Endothelial cell of umbilical vein (primary cell): ENCODE measurements around the gene NEK4. TPM values are rescaled to one million over a fixed set of nuclear protein-coding genes. Genes with fewer than 3 reads are reported as not detected.

ENCODE experiments used
- BruUV-seq: library from RNA; stranded (reverse); fragments of 400-500 nt; replicated peaks from 2 replicates; lab custom pipeline; 2021; lab: Mats Ljungman, UMichigan
- CTCF ChIA-PET: fragments of 300-600, 350-600 bp; sonication (Branson Sonifier 250); formaldehyde crosslinking; loops from one replicate; lab custom pipeline; 2021; ENCODE audit warnings: antibody characterized with exemption, inconsistent platforms; lab: Charles Lee
- POLR2A ChIA-PET: fragments of 300-600, 350-600 bp; sonication (Branson Sonifier 250); formaldehyde crosslinking; loops from one replicate; lab custom pipeline; 2021; ENCODE audit warnings: antibody characterized with exemption, inconsistent platforms; lab: Charles Lee
- DNase-seq: peaks from one replicate; pipeline ENCODE4 v3.0.0-alpha.2; 2011; ENCODE audit warnings: low read depth, low spot score
- FAIRE-seq: peaks from 2 replicates; lab custom pipeline; 2011; peaks lifted over from hg19 to GRCh38; lab: Jason Lieb, UNC
- H2AFZ ChIP-seq: 2 replicates; pipeline ENCODE4 v1.6.0; 2012; ENCODE audit warnings: low read depth, low read length, control low read depth, inconsistent platforms
- H3K27ac ChIP-seq: 2 replicates; pipeline ENCODE4 v1.5.1; 2011; ENCODE audit warnings: low read depth, mild to moderate bottlenecking, control low read depth, low read length, moderate library complexity; ENCODE audit not compliant: insufficient read depth
- H3K27me3 ChIP-seq, 2 experiments: 2 replicates each; pipeline versions ENCODE4 v1.6.0 to v1.6.1; 2011; ENCODE audit warnings: low read length in 2 of 2, mixed read lengths in 1 of 2; ENCODE audit not compliant: control insufficient read depth in 2 of 2, insufficient read depth in 2 of 2
- H3K36me3 ChIP-seq, 2 experiments: 2 replicates in 1 of 2; 3 replicates in 1 of 2; pipeline ENCODE4 v1.5.1; 2011; ENCODE audit warnings: low read length in 2 of 2, mild to moderate bottlenecking in 1 of 2, moderate library complexity in 1 of 2; ENCODE audit not compliant: control insufficient read depth in 2 of 2, insufficient read depth in 2 of 2; ENCODE audit errors: extremely low read depth in 1 of 2
- H3K4me1 ChIP-seq: 3 replicates; pipeline ENCODE4 v1.5.1; 2011; ENCODE audit warnings: mild to moderate bottlenecking, low read length; ENCODE audit not compliant: control insufficient read depth, insufficient read depth; ENCODE audit errors: extremely low read depth
- H3K4me2 ChIP-seq: 2 replicates; pipeline ENCODE4 v1.6.1; 2011; ENCODE audit warnings: low read length, control low read depth, mixed read lengths; ENCODE audit not compliant: insufficient read depth
- H3K4me3 ChIP-seq, 3 experiments: fragments of 200-600 bp in 1 of 3; sonication (generic), shearing (Covaris generic) in 1 of 3; replicated peaks in 1 of 3; 2 replicates each; pipeline ENCODE4 v1.5.1; 2011 to 2016; ENCODE audit warnings: control low read depth in 3 of 3, low read length in 3 of 3, mild to moderate bottlenecking in 2 of 3, inconsistent platforms in 1 of 3, low read depth in 1 of 3, moderate library complexity in 1 of 3; ENCODE audit not compliant: insufficient read depth in 1 of 3
- H3K79me2 ChIP-seq: 2 replicates; pipeline ENCODE4 v1.6.0; 2012; ENCODE audit warnings: low read length, inconsistent platforms; ENCODE audit not compliant: control insufficient read depth, insufficient read depth
- H3K9ac ChIP-seq: replicated peaks from 2 replicates; pipeline ENCODE3; 2011; ENCODE audit warnings: low read length, control low read depth; ENCODE audit not compliant: insufficient read depth; ENCODE audit errors: extremely low read depth
- H3K9me1 ChIP-seq: replicated peaks from 3 replicates; pipeline ENCODE4 v1.6.0; 2011; ENCODE audit warnings: mild to moderate bottlenecking, low read length; ENCODE audit not compliant: control insufficient read depth, insufficient read depth; ENCODE audit errors: extremely low read depth
- H3K9me3 ChIP-seq: replicated peaks from 2 replicates; pipeline ENCODE4 v1.5.1; 2012; ENCODE audit warnings: low read length, inconsistent platforms; ENCODE audit not compliant: control insufficient read depth, insufficient read depth
- H4K20me1 ChIP-seq: replicated peaks from 2 replicates; pipeline ENCODE3; 2011; ENCODE audit warnings: mild to moderate bottlenecking, low read length; ENCODE audit not compliant: control insufficient read depth, insufficient read depth; ENCODE audit errors: extremely low read depth
- EZH2 ChIP-seq: IDR thresholded peaks from 2 replicates; pipeline ENCODE4 v1.6.1; 2012; ENCODE audit warnings: borderline replicate concordance, low read depth, mild to moderate bottlenecking, moderate library complexity, low read length, inconsistent platforms; ENCODE audit not compliant: severe bottlenecking
- FOS ChIP-seq: IDR thresholded peaks from 2 replicates; pipeline ENCODE4 v1.6.1; 2011; ENCODE audit warnings: mild to moderate bottlenecking, low read length, moderate library complexity, borderline replicate concordance; ENCODE audit not compliant: insufficient read depth
- GATA2 ChIP-seq: IDR thresholded peaks from 2 replicates; pipeline ENCODE4 v1.7.0; 2011; ENCODE audit warnings: low read depth, mild to moderate bottlenecking, moderate library complexity, mixed read lengths, low read length; ENCODE audit not compliant: insufficient read length, insufficient read depth
- JUN ChIP-seq: IDR thresholded peaks from 2 replicates; pipeline ENCODE4 v1.6.1; 2011; ENCODE audit warnings: borderline replicate concordance, low read depth; ENCODE audit not compliant: insufficient read length, insufficient read depth
- MAX ChIP-seq: IDR thresholded peaks from 2 replicates; pipeline ENCODE4 v1.6.1; 2011; ENCODE audit not compliant: insufficient read depth, insufficient read length
- MYC ChIP-seq: IDR thresholded peaks from one replicate; pipeline ENCODE4 v1.6.1; 2011; ENCODE audit warnings: mild to moderate bottlenecking, low read depth, low read length
- POLR2A ChIP-seq: IDR thresholded peaks from 2 replicates; pipeline ENCODE4 v1.6.1; 2012; ENCODE audit warnings: low read depth, mild to moderate bottlenecking, control low read depth, low read length
- POLR2AphosphoS5 ChIP-seq: IDR thresholded peaks from 2 replicates; pipeline ENCODE4 v1.6.1; 2012; ENCODE audit warnings: low read depth, mild to moderate bottlenecking, control low read depth, low read length, moderate library complexity; ENCODE audit not compliant: insufficient read depth
- dilution Hi-C: fragments of 300-500 bp; cut with MboI; formaldehyde crosslinking; loops from one replicate; pipeline ENCODE4 v1.15.0; 2019; ENCODE audit warnings: low sequenced_read_pairs; ENCODE audit not compliant: extremely low pct_ligation_motif_present
- intact Hi-C: fragments of 100-400 bp; cut with micrococcal nuclease; formaldehyde crosslinking; loops from one replicate; pipeline ENCODE4 v1.10.0; 2022
- polyA plus RNA-seq, 4 experiments: library from polyadenylated mRNA; depleted of rRNA in 3 of 4; stranded (reverse) in 3 of 4; unstranded in 1 of 4; fragments of >200 nt; gene quantifications; 2 replicates each; pipeline versions ENCODE4 v1.2.1 to v1.2.3, GENCODE V29; 2011 to 2012; ENCODE audit warnings: missing spikeins in 1 of 4
- total RNA-seq: library from RNA; stranded (reverse); gene quantifications from 2 replicates; pipeline ENCODE4 v1.2.3, GENCODE V29; 2021
- TF ChIP-seq, protein P1 (sequence below), 2 donors: IDR thresholded peaks; 1 replicate in 1 of 2; 2 replicates in 1 of 2; pipeline ENCODE4 v1.5.1; 2011; ENCODE audit warnings: low read length in 2 of 2, mild to moderate bottlenecking in 2 of 2, moderate library complexity in 2 of 2, control low read depth in 1 of 2, inconsistent platforms in 1 of 2, low read depth in 1 of 2; ENCODE audit not compliant: insufficient read depth in 1 of 2; ENCODE audit errors: extremely low read depth in 1 of 2

NEK4 gene
- total and polyA plus RNA-seq, 2 donors (not counting 3 experiments of a cell fraction or from before 2014, with no cell fraction given): 4.4 to 20.8 TPM

DNA sequence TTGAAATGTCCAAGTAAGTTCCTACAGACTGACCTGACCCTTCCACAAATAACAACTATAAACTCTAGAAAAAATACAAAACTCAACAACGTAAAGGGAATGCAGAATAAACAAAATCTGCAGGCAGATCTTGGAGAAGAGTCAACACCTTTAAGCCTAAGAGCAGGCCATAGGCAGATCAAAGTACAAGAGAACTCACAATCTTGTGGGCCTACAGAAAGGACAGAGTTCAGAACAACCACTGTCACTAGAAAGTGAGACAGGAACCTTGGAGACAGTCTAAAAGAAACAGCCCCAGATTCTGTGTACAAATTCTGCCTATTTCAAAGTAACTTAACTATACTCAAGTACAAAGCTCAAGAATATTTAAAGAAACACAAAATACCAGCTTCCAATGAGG lies 31.0 kb downstream of the NEK4 start:
- POLR2A ChIA-PET: interaction anchor here (0.6 kb wide), 1 partner anchor 145 kb away, joined by 3 read pairs; no protein-coding TSS in a partner anchor
- no peak for TF ChIP-seq JUN
- no peak for TF ChIP-seq FOS
- TF ChIP-seq MAX: no peak
- TF ChIP-seq POLR2A: no peak
- TF ChIP-seq MYC: no peak
- no peak for TF ChIP-seq GATA2
- no peak for TF ChIP-seq POLR2AphosphoS5
- TF ChIP-seq, protein P1, sequence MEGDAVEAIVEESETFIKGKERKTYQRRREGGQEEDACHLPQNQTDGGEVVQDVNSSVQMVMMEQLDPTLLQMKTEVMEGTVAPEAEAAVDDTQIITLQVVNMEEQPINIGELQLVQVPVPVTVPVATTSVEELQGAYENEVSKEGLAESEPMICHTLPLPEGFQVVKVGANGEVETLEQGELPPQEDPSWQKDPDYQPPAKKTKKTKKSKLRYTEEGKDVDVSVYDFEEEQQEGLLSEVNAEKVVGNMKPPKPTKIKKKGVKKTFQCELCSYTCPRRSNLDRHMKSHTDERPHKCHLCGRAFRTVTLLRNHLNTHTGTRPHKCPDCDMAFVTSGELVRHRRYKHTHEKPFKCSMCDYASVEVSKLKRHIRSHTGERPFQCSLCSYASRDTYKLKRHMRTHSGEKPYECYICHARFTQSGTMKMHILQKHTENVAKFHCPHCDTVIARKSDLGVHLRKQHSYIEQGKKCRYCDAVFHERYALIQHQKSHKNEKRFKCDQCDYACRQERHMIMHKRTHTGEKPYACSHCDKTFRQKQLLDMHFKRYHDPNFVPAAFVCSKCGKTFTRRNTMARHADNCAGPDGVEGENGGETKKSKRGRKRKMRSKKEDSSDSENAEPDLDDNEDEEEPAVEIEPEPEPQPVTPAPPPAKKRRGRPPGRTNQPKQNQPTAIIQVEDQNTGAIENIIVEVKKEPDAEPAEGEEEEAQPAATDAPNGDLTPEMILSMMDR (IDR thresholded peaks at IDR 0.05; ENCODE audit: extremely low read depth in 1 of 2, insufficient read depth in 1 of 2, low read depth in 1 of 2, low read length in 2 of 2): no peak
- no peak for TF ChIP-seq EZH2
- dilution Hi-C loops: no loop called here
- Histone ChIP-seq H3K36me3 (peaks cover 3 to 4% of the 10 kb centered on the region in 2 experiments), H4K20me1 (no peaks in the 10 kb centered on the region), H3K9me3 (no peaks in the 10 kb centered on the region), H3K27me3 (no peaks in the 10 kb centered on the region), H2AFZ (no peak overlapping the region), H3K27ac (no peak overlapping the region), H3K9ac (no peak overlapping the region), H3K4me2 (no peak overlapping the region), H3K9me1 (no peaks in the 10 kb centered on the region), H3K4me3 (no peak overlapping the region), H3K79me2 (no peaks in the 10 kb centered on the region), H3K4me1 (no peaks in the 10 kb centered on the region)
- CTCF ChIA-PET: interaction anchor here (1.2 kb wide), 1 partner anchor 81 kb away, joined by 3 read pairs; no protein-coding TSS in a partner anchor
- intact Hi-C loops: loop anchor here (5.0 kb wide), 1 partner anchor 248 kb away; no protein-coding TSS in a partner anchor
- FAIRE-seq: no peak
- no TSS peak for BruUV-seq
- no peak for DNase-seq
